ENCODE results near the gene CDIPT. TPM values are rescaled to one million over a fixed set of nuclear protein-coding genes. Genes with fewer than 3 reads are reported as not detected.

Gene CDIPT
- total and polyA plus RNA-seq, 2 donors from 2014 or later = 85.9 to 148 TPM

GRCh38 chr16:29813644-29814562 is 49.1 kb downstream of the CDIPT start:
- intact Hi-C loops (cut with DNase I) = no loop called here
- Histone ChIP-seq H3K9ac (ENCODE audit: low read length in 3 of 3) (peak overlapping the region in 1 of 3 donors; percentile 3), H3K27me3 (ENCODE audit: control insufficient read depth, insufficient read depth, low read length) (no peaks in the 10 kb centered on the region), H3K4me1 (ENCODE audit: control insufficient read depth in 2 of 3, insufficient read depth in 2 of 3, low read depth in 1 of 3, low read length in 3 of 3) (peaks cover 0 to 23% (median 10%) of the 10 kb centered on the region in 3 donors), H3K36me3 (ENCODE audit: control insufficient read depth in 2 of 3, insufficient read depth in 3 of 3, low read length in 3 of 3) (peaks cover 0 to under 1% (median 0%) of the 10 kb centered on the region in 3 donors), H3K9me3 (ENCODE audit: control insufficient read depth in 2 of 3, insufficient read depth in 1 of 3, low read length in 3 of 3) (no peaks in the 10 kb centered on the region), H3K4me3 (ENCODE audit: low read length in 3 of 3) (no peak overlapping the region), H3K27ac (ENCODE audit: low read depth in 2 of 2, low read length in 2 of 2) (no peak overlapping the region)
- no peak for FAIRE-seq
- no peak for TF ChIP-seq CTCF (IDR thresholded peaks at IDR 0.05; ENCODE audit: borderline replicate concordance, extremely low read depth, insufficient read depth)
- peak in 2 of 5 donors; percentile 63 to 77 for DNase-seq

- H3K36me3 ChIP-seq (ENCODE audit: control insufficient read depth in 2 of 3, insufficient read depth in 3 of 3, low read length in 3 of 3) = peaks cover 0 to 3% (median 2%) of the 10 kb centered on the region in 3 donors
- peak overlapping the region in 2 of 3 donors; percentile 66 to 68 for H3K4me3 ChIP-seq (ENCODE audit: low read length in 3 of 3)
- H3K4me1 ChIP-seq (ENCODE audit: control insufficient read depth in 2 of 3, insufficient read depth in 2 of 3, low read depth in 1 of 3, low read length in 3 of 3) = peaks cover 2 to 32% (median 19%) of the 10 kb centered on the region in 3 donors
- intact Hi-C loops (cut with DNase I) = no loop called here
- no peaks in the 10 kb centered on the region for H3K9me3 ChIP-seq (ENCODE audit: control insufficient read depth in 2 of 3, insufficient read depth in 1 of 3, low read length in 3 of 3)
- H3K27ac ChIP-seq (ENCODE audit: low read depth in 2 of 2, low read length in 2 of 2) = peak overlapping the region in 1 of 2 donors; percentile 13
- no peak for TF ChIP-seq CTCF (IDR thresholded peaks at IDR 0.05; ENCODE audit: borderline replicate concordance, extremely low read depth, insufficient read depth)
- no peaks in the 10 kb centered on the region for H3K27me3 ChIP-seq (ENCODE audit: control insufficient read depth, insufficient read depth, low read length)
- no peak for FAIRE-seq
- DNase-seq = peak in 2 of 5 donors; percentile 61 to 74
- peak overlapping the region in 2 of 3 donors; percentile 9 to 32 for H3K9ac ChIP-seq (ENCODE audit: low read length in 3 of 3)
Observed at GRCh38 chr16:29812754-29813643, 50.0 kb downstream of the CDIPT start.

GRCh38 chr16:29811896-29812665 is 50.9 kb downstream of the CDIPT start, which contains the start of gene PRRT2:
TSS of gene PRRT2 (plus strand) at chr16:29812193. CDS start at chr16:29813055, 862 bp downstream.
- intact Hi-C loops (cut with DNase I) = no loop called here

More at GRCh38 chr16:29811896-29812665, 50.9 kb downstream of the CDIPT start, which contains the start of gene PRRT2:
- Histone ChIP-seq H3K36me3 (ENCODE audit: control insufficient read depth in 2 of 3, insufficient read depth in 3 of 3, low read length in 3 of 3) (peaks cover 0 to 3% (median 2%) of the 10 kb centered on the region in 3 donors), H3K27ac (ENCODE audit: low read depth in 2 of 2, low read length in 2 of 2) (peak within 1 kb of the TSS; percentile 83 to 95), H3K9me3 (ENCODE audit: control insufficient read depth in 2 of 3, insufficient read depth in 1 of 3, low read length in 3 of 3) (no peaks in the 10 kb centered on the region), H3K9ac (ENCODE audit: low read length in 3 of 3) (peak within 1 kb of the TSS; percentile 36 to 58 (median 46)), H3K4me1 (ENCODE audit: control insufficient read depth in 2 of 3, insufficient read depth in 2 of 3, low read depth in 1 of 3, low read length in 3 of 3) (peaks cover 2 to 40% (median 15%) of the 10 kb centered on the region in 3 donors), H3K27me3 (ENCODE audit: control insufficient read depth, insufficient read depth, low read length) (no peaks in the 10 kb centered on the region), H3K4me3 (ENCODE audit: low read length in 3 of 3) (peak within 1 kb of the TSS; percentile 65 to 68 (median 66))
- FAIRE-seq = no peak
- peak; percentile 84 to 93 (median 92) for DNase-seq
- TF ChIP-seq CTCF (IDR thresholded peaks at IDR 0.05; ENCODE audit: borderline replicate concordance, extremely low read depth, insufficient read depth) = no peak

Measured in kidney (tissue), 14 donors.